ENCODE measurements around the gene GRM6.

GRM6 gene

DNA sequence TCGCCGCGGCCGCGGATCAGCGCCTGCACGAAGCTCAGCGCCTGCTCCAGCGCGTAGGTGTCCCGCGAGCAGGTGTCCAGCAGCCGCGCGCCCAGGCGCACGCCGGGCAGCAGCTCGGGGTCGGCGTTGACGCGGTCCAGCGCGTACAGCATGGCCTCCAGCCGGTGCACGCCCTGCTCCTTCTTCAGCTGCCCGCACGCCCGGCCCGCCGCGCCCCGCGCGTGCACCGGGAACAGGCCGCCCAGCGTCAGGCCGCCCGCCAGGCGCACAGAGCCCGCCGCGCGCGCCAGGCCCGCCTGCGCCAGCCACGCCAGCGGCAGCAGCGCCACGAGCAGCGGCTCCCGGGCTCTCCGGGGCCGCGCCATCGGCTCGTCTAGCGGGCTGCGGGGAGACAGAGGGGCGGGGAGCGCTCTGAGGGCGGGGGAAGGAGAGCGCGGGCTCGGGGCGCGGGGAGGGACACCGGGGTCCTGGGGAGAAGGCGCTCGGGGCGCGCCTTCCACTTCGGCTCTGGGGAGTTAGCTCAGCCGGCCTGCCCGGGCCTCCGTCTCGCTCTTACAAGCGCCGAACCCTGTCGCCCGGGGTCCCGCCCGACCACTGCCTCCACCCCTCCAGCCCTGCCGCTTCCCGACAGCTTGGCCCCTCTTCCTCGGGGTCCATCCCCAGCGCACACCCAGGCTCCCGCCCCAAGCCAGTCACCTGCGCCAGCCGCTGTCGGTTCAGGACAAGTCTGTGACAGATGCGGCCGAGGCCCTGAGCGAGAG, at the start of gene GRM6:
GRM6 (minus strand) TSS at position 741 of the 761 bp plus-strand sequence; CDS start at position 365, 376 bp downstream.
- DNase-seq, result no peak

DNA sequence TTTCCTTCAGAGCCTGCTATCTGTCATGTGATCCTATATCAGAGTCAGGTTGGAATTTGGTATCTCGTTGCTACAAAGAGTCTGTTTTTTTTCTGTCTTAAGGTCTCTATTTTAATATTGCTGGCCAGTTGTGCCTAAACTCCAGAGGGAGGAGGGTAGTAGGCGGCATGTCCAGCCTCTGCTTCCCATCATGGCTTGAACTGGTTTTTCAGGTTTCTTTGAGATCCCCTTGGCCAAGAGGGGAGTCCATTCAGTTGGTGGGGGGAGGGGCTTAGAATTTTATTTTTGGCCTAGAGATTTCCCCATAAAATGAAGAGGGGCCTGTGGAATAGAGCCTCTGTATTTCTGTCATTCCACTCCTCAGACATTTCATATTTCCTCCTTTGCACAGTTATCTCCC, 49.6 kb upstream of the GRM6 start:
- DNase-seq, result no peak

DNA sequence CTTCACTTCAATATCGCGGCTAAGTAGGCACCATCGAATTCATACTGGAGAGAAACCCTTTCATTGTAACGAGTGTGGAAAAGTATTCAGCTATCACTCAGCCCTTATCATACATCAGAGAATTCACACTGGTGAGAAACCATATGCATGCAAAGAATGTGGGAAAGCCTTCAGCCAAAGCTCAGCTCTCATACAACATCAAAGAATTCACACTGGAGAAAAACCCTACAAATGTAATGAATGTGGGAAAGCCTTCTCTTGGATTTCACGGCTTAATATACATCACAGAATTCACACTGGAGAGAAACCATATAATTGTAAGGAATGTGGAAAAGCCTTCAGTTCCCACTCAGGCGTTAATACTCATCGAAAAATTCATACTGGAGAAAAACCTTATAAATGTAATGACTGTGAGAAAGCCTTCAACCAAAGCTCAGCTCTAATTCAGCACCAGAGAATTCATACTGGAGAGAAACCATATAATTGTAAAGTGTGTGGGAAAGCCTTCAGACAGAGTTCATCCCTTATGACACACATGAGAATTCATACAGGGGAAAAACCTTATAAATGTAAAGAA, 38.0 kb upstream of the GRM6 start:
- DNase-seq, result no peak

DNA sequence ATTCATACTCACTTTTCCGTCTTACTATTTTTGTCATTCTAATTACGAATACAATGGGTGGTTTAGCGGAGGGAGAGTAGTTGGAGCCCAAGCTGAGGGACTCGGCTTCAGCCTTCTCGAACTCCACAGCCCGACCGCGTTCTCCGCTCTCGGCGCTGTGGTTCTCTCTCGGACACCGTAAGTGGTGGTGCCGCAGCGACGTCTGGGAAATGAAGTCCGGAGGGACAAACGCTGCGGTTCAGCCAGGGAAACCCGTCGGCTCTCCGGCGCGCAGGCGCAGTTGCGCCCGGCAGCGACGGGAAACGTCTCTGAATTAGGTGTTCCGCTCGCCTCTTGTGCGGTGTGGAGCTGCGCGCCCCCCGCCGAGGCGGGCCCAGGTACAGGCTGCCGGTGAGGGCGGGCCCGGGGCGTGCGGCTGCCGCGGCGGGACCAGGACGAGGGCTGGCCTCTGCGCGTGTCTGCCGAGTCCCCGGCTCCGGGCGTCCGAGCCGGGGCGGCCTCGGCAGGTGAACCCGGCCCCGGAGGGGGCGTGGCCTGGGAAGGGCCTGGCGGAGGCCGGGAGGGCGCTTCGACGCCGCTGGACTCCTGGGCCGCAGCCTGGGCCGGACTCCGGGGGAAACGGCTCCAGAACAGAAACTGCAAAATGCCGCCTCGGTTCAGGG, 28.5 kb upstream of the GRM6 start, which contains the start of gene ZNF879:
ZNF879 (plus strand) TSS at position 277 of the 662 bp plus-strand sequence. CDS start 1,201 bp downstream, outside the sequence.
- peak; percentile 96 for DNase-seq

DNA sequence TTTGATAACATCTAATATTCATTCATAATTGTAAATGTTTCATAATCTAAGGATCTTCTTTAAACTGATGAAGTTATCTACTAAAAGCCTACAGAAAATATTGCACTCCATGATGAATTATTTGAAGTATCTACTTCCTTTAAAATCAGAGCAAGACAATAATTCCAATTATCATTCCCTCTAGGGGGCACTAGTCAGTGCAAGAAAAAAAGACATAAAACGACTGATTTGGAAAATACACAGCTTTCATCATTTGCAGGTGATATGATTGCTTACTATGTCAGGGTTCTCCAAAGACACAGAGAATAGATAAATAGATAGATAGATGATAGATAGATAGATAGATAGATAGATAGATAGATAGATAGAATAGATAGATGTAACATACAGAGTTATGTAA, 13.5 kb upstream of the GRM6 start:
- DNase-seq, result no peak

DNA sequence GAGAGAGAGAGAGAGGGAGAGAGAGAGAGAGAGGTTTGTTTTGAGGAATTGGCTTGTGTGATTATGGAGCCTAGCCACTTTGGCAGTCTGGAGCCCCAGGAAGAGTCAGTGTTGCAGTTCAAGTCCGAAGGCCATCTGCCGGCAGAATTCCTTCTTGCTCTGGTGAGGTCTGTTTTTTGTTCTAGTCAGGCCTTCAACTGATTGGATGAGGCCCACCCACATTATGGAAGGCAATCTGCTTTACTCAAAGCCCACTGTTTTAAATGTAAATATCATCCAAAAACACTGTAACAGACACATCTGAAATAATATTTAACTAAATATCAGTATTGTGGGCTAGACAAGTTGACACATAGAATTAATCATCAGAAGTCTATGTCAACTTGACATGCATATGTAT, 11.4 kb upstream of the GRM6 start:
- no peak for DNase-seq

GRCh38 chr5:178998441-178998840, 3.3 kb upstream of the GRM6 start:
- DNase-seq, result no peak

DNA sequence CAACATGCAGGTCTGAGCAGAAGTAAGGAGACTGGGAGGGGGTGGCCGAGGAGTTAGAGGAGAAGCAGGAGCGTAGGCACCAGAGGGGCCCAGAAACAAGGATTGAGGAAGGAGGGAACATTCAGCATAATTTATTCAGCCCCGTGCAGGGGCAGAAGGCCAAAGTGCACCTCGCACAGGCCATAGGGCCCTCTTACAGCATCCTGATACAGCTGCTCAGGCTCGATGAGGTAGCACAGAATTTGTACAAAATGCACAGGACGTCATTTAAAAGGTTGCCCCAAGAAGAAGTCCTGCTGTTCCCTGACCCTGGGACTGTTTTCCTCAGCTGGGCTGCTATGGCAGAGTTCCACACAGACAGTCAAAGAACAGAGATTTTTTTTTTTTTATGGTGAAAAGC, 2.1 kb upstream of the GRM6 start:
- DNase-seq, result no peak

DNA sequence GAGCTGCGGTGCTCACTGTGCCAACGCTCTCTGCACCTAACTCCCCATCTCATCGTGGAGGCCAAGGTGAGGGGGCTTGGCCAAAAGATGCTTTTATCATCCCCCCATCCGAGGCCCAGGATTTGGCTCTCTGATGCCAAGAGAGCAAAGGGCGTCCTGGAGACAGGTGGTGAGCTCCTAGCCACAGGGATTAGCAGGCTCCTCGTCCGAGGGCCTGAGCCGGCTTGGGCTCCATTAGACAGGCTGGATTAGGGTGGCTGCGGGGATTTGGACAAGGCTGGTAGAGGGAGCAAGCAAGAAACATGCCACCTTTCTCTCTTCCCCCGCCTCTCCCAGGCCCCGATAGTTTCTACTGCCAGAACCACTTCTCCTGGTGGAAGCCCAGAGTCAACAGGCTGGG, 1.0 kb upstream of the GRM6 start:
- no peak for DNase-seq

GRCh38 chr5:178995341-178995690, 196 bp upstream of the GRM6 start:
- DNase-seq, result no peak

DNA sequence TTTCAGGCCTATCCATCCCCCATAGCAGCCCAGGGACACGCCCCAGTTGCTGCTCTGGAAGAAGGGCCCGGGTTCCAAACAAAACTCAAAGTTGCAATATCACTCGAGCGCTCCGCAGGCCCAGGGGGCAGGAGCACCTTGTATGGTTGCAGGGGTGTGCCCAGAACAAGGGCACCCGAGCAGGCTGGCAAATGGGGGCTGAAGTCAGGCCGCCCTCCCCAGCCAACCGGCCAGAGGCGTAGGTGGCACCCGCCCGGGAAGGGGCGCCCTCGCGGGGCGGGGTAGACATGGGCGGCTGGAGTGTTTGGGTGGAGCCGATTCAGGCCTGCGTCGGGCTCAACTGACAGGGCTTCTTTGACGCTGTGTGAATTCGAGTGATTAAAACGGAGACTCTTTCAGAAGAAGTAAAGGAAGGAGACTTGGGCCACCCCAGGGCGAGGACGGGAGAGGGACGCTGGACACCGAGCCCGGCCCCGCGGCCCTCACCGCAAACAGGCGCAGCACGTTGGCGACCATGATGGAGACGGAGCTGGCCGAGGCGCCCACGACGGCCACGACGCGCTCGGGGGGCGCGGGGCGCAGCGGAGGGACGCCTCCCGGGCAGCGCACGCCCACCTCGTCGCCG, 1.1 kb downstream of the GRM6 start:
- no peak for DNase-seq

DNA sequence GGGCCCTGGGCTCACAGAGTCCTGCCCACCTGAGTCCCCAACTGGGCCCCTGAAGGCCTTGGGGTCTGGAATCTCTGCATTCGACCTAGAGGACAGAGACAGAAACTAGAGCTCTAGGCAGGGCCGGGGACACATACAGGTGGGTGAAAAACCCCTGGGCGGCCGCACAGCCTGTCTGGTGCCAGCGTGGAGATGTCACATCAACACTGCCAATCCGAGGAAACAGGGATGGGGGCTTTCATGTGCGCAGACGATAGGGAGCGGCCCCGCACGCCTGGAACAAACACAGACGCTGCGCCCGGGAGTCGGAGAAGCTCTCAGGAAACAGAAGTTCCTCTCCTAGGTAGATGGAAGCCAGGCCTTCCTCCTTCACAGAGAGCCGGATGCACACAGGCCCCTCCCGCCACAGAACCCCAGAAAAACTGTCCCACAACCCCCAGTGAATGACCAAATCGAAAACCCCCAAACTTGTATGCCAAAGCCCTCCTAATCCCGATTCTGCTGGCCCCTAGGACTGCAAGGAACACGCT, 1.8 kb downstream of the GRM6 start:
- no peak for DNase-seq

- DNase-seq, result no peak
Observed at GRCh38 chr5:178992291-178992895, 2.7 kb downstream of the GRM6 start.

- no peak for DNase-seq
Observed at GRCh38 chr5:178991190-178992145, 3.7 kb downstream of the GRM6 start.

DNA sequence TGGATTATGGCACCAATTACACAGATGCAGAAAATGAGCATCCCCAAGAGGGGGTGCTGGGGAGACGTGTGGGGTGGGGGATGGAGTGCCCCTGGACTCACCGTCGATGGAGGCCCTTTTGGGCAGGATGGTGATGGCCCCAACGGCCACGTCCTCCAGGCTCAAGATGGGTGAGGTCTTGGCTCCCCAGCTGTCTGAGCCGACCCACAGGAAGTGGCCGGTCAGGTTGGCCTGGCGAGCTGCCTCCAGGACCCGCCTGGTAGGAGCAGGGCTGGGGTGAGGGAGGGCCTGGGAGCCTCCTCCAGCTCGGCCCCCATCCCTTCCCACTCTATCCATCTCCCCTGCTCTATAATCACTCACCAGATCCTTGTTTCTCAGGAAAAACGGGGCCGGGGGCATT, 4.6 kb downstream of the GRM6 start:
- DNase-seq, result no peak

- DNase-seq, result no peak
Observed at GRCh38 chr5:178989311-178989710, 5.8 kb downstream of the GRM6 start.

DNA sequence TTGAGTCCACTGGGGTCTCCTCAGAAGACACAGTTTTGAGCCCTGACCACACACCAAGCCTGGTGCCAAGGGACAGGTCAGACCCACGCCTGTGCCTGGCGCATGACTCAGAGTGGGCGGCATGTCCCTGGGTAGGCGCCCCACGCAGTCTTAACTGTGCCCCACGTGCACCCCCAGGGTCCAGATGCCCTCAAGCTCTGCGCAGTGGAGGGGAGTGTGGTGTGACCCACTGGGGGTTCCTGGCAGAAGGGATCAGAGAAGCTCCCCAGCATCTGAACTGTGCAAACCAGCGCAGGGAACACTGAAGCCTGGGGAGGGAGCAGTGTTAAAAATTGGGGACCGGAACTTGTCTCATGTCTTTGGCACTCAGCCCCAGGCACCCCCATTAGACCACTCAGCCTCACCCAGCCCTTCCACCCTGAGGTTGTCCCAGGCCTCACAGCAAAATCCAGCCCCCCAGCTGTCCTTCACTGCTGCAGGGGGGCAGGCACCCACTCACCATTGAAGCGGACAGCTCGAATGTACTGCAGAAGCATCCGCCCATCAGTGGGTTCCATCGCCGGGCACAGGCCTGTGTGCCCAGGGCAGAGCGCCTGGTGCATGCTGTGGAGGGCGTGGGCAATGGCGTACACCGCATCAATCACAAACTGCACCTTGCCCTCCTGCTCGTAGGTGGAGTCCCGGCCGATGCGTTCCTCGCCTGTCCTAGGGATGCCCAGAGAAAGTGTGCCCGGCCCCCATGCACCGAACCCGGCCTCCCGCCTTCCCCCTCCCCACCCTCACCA, 6.5 kb downstream of the GRM6 start:
- no peak for DNase-seq

- DNase-seq, result no peak
Observed at GRCh38 chr5:178986326-178986960, 8.7 kb downstream of the GRM6 start.

DNA sequence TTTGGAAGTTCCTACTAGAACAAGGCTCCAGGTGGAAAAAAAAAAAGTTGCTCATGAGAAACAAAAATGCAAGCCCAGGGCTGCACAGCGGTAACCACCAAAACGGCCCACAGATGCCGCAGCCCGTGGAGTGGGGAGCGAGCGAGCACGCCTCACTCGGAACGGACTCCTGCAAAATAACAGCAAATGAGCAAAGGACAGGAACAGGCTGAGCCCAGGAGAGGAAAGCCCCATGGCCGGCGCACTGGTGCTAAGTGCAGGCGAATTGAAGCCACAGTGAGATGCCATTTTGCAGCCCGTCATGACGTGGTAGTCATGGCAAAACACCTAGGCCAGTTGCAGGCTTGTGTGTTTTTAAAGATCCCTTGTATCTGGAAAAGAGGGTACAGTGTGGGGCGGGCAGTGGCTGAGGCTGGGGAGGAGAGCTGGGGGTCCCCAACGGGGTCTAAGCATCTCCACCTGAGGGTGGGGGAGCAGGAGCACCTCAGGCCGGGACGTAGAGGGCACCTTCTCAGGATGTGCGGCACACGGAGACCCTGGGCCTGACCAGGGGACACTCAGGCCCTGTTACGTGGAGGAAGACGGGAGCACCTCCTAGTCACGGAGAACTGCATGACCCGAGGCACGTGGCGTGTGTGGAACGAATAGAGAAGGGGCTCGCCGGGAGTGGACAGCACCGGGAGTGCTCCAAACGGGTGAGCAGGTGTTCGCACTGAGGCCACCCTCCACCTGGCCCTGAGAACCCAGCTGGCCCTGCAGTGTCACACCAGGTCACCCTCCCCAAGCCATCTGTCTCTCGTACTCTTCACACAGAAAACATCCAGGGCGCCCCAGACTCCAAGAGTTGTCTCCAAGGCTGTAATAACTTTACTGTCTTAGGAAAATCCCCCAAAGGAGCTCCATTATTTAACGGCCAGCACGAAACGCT, 10.7 kb downstream of the GRM6 start:
- DNase-seq, result no peak
